Cardiac muscle cell (in vitro differentiated cells and primary cell): ENCODE data around the gene ATG12. TPM values are rescaled to one million over a fixed set of nuclear protein-coding genes. Genes with fewer than 3 reads are reported as not detected.
A peak's percentile ranks its signal among the peaks of the same experiment; 100 is the strongest.
"Not testable (repeated sequence)": the region's sequence is repeated elsewhere in the genome, so short reads cannot be mapped to it uniquely, and the experiment has no call there.

ENCODE experiments used
- DNase-seq, 2 donors: peaks; one replicate each; pipeline versions ENCODE4 v3.0.0 to v3.0.0-alpha.2; 2010 to 2017; ENCODE audit warnings: low read depth in 1 of 2, low spot score in 1 of 2
- H3K27ac ChIP-seq: fragments of 200-600 bp; sonication (generic); 2 replicates; pipeline ENCODE4 v1.5.1; 2016
- H3K27me3 ChIP-seq: fragments of 200-600 bp; sonication (generic); 2 replicates; pipeline ENCODE4 v1.6.0; 2016; ENCODE audit warnings: control low read depth
- H3K36me3 ChIP-seq: fragments of 200-600 bp; sonication (generic); 2 replicates; pipeline ENCODE4 v1.5.1; 2016; ENCODE audit warnings: control low read depth
- H3K4me1 ChIP-seq: fragments of 200-600 bp; sonication (generic); 2 replicates; pipeline ENCODE4 v1.8.1; 2017; ENCODE audit warnings: low read depth, mild to moderate bottlenecking, mixed run types
- H3K4me3 ChIP-seq: fragments of 200-600 bp; sonication (generic); 2 replicates; pipeline ENCODE4 v1.5.1; 2016; ENCODE audit warnings: mild to moderate bottlenecking
- H3K9me3 ChIP-seq: fragments of 200-600 bp; sonication (generic); 2 replicates; pipeline ENCODE4 v1.5.1; 2017; ENCODE audit warnings: low read depth, mild to moderate bottlenecking, control low read depth
- CTCF ChIP-seq: IDR thresholded peaks from 2 replicates; pipeline ENCODE4 v1.5.1; 2012; ENCODE audit warnings: low read depth, mild to moderate bottlenecking, low read length
- polyA plus RNA-seq: library from polyadenylated mRNA; unstranded; fragments of >200 nt; fragmentation: Nextera tagmentation; extraction: Ambion mirVana; gene quantifications from 2 replicates; pipeline ENCODE4 v1.2.1, GENCODE V29; 2016
- total RNA-seq: library from RNA; depleted of rRNA; stranded (reverse); fragments of >200 nt; gene quantifications from 2 replicates; pipeline ENCODE4 v1.2.3, GENCODE V29; 2016

The ATG12 gene
- total and polyA plus RNA-seq, 2 experiments from 2014 or later = 31.4 to 60.8 TPM

GRCh38 chr5:115829913-115830312, 11.5 kb downstream of the ATG12 start:
- no peak for TF ChIP-seq CTCF
- H3K4me3 ChIP-seq = no peak overlapping the region

GRCh38 chr5:115825948-115826347, 15.4 kb downstream of the ATG12 start:
- H3K9me3 ChIP-seq = no peaks in the 10 kb centered on the region
- no peak for DNase-seq
- no peak overlapping the region for H3K4me3 ChIP-seq
- no peak for TF ChIP-seq CTCF
- H3K36me3 ChIP-seq = peaks cover 15% of the 10 kb centered on the region
- H3K4me1 ChIP-seq = no peaks in the 10 kb centered on the region
- no peak overlapping the region for H3K27ac ChIP-seq
- no peaks in the 10 kb centered on the region for H3K27me3 ChIP-seq

More at GRCh38 chr5:115829913-115830312, 11.5 kb downstream of the ATG12 start:
- Histone ChIP-seq H3K9me3 (no peaks in the 10 kb centered on the region), H3K27ac (no peak overlapping the region), H3K27me3 (no peaks in the 10 kb centered on the region), H3K4me1 (no peaks in the 10 kb centered on the region), H3K36me3 (peaks cover 35% of the 10 kb centered on the region)
- DNase-seq = no peak

- H3K27ac ChIP-seq, H3K4me1 ChIP-seq, DNase-seq, H3K27me3 ChIP-seq, H3K9me3 ChIP-seq, H3K4me3 ChIP-seq: not testable (repeated sequence)
- peaks cover 10% of the 10 kb centered on the region for H3K36me3 ChIP-seq
These were observed 16.4 kb downstream of the ATG12 start for GRCh38 chr5:115824983-115825382.

- no peaks in the 10 kb centered on the region for H3K36me3 ChIP-seq
- H3K27ac ChIP-seq = no peak overlapping the region
- no peak for DNase-seq
- no peaks in the 10 kb centered on the region for H3K9me3 ChIP-seq
- H3K27me3 ChIP-seq = peaks cover 1% of the 10 kb centered on the region
- no peaks in the 10 kb centered on the region for H3K4me1 ChIP-seq
- H3K4me3 ChIP-seq = no peak overlapping the region
- no peak for TF ChIP-seq CTCF
These were observed 20.5 kb downstream of the ATG12 start for GRCh38 chr5:115820846-115821245.

- Histone ChIP-seq H3K27ac (no peak overlapping the region), H3K27me3 (peaks cover 21% of the 10 kb centered on the region), H3K4me3 (no peak overlapping the region), H3K4me1 (no peaks in the 10 kb centered on the region), H3K36me3 (no peaks in the 10 kb centered on the region), H3K9me3 (no peaks in the 10 kb centered on the region)
- no peak for TF ChIP-seq CTCF
- no peak for DNase-seq
These were observed 22.5 kb downstream of the ATG12 start for GRCh38 chr5:115818821-115819220.

- no peak for TF ChIP-seq CTCF
- H3K9me3 ChIP-seq = no peaks in the 10 kb centered on the region
- no peaks in the 10 kb centered on the region for H3K36me3 ChIP-seq
- peak overlapping the region; percentile 69 for H3K4me3 ChIP-seq
- H3K27ac ChIP-seq = no peak overlapping the region
- no peak for DNase-seq
- H3K4me1 ChIP-seq = no peaks in the 10 kb centered on the region
- H3K27me3 ChIP-seq = peaks cover 25% of the 10 kb centered on the region
These were observed 24.0 kb downstream of the ATG12 start for GRCh38 chr5:115817386-115817785.
